ENCODE measurements around the gene AGMAT.

Gene AGMAT

GRCh38 chr1:15542388-15543250 lies 42.2 kb downstream of the AGMAT start:
- H3K79me2 ChIP-seq (ENCODE audit: insufficient read depth, low read length), result no peaks in the 10 kb centered on the region

GRCh38 chr1:15541231-15541792 lies 43.5 kb downstream of the AGMAT start:
- H3K36me3 ChIP-seq (ENCODE audit: low read length), result peaks cover 11% of the 10 kb centered on the region; the same call in 1 of the 2 replicates
- no peak overlapping the region for H3K27ac ChIP-seq (ENCODE audit: low read depth, low read length)
- no peaks in the 10 kb centered on the region for H4K20me1 ChIP-seq (ENCODE audit: low read depth, low read length)
- no peaks in the 10 kb centered on the region for H3F3A ChIP-seq (ENCODE audit: insufficient read depth)
- H3K79me2 ChIP-seq (ENCODE audit: insufficient read depth, low read length), result no peaks in the 10 kb centered on the region
- no peak overlapping the region for H3K4me3 ChIP-seq (ENCODE audit: insufficient read depth, low read length, poor library complexity, severe bottlenecking)
- no peak overlapping the region for H3K4me2 ChIP-seq (ENCODE audit: low read depth, low read length, poor library complexity, severe bottlenecking)
- no peak for TF ChIP-seq EZH2phosphoT487 (conservative IDR thresholded peaks at IDR 0.05; ENCODE audit: low read length)
- H3K9me3 ChIP-seq (ENCODE audit: insufficient read depth, low read length), result no peaks in the 10 kb centered on the region
- no peaks in the 10 kb centered on the region for H3K9me2 ChIP-seq (replicated peaks; ENCODE audit: insufficient read depth, low read length)
- no peak overlapping the region for H2AFZ ChIP-seq (ENCODE audit: low read depth, low read length, severe bottlenecking)
- H3K27me3 ChIP-seq (ENCODE audit: low read length), result no peaks in the 10 kb centered on the region
- no peak overlapping the region for H3K9ac ChIP-seq (ENCODE audit: low read length)

More at GRCh38 chr1:15542388-15543250, 42.2 kb downstream of the AGMAT start:
- H3K27me3 ChIP-seq (ENCODE audit: low read length), result no peaks in the 10 kb centered on the region
- H4K20me1 ChIP-seq (ENCODE audit: low read depth, low read length), result no peaks in the 10 kb centered on the region
- no peak overlapping the region for H3K4me2 ChIP-seq (ENCODE audit: low read depth, low read length, poor library complexity, severe bottlenecking)
- no peak overlapping the region for H3K27ac ChIP-seq (ENCODE audit: low read depth, low read length)
- H3F3A ChIP-seq (ENCODE audit: insufficient read depth), result no peaks in the 10 kb centered on the region
- H3K4me3 ChIP-seq (ENCODE audit: insufficient read depth, low read length, poor library complexity, severe bottlenecking), result no peak overlapping the region
- H3K9me2 ChIP-seq (replicated peaks; ENCODE audit: insufficient read depth, low read length), result no peaks in the 10 kb centered on the region
- H3K9ac ChIP-seq (ENCODE audit: low read length), result no peak overlapping the region
- H3K9me3 ChIP-seq (ENCODE audit: insufficient read depth, low read length), result no peaks in the 10 kb centered on the region
- peaks cover 8% of the 10 kb centered on the region; the same call in 1 of the 2 replicates for H3K36me3 ChIP-seq (ENCODE audit: low read length)
- no peak for TF ChIP-seq EZH2phosphoT487 (conservative IDR thresholded peaks at IDR 0.05; ENCODE audit: low read length)
- H2AFZ ChIP-seq (ENCODE audit: low read depth, low read length, severe bottlenecking), result no peak overlapping the region

DNA sequence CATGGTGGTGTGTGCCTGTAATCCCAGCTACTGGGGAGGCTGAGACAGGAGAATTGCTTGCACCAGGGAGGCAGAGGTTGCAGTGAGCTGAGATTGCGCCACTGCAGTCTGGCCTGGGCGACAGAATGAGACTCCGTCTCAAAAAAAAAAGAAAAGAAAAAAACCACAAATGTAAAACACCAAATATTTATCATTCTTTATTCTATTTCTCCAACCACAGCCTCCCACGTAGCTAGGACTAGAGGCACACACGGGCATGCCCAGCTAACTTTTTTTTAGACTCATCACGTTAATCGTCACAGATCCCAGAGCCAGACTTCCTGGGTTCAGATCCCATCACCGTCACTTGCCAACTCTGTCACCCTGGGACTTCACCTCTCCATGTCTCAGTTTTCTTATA lies 44.7 kb downstream of the AGMAT start:
- Histone ChIP-seq H3F3A (ENCODE audit: insufficient read depth) (no peaks in the 10 kb centered on the region), H3K4me2 (ENCODE audit: low read depth, low read length, poor library complexity, severe bottlenecking) (no peak overlapping the region), H3K9ac (ENCODE audit: low read length) (no peak overlapping the region), H3K36me3 (ENCODE audit: low read length) (peaks cover 10% of the 10 kb centered on the region; the same call in 1 of the 2 replicates), H3K27me3 (ENCODE audit: low read length) (no peaks in the 10 kb centered on the region), H4K20me1 (ENCODE audit: low read depth, low read length) (no peaks in the 10 kb centered on the region), H3K9me2 (replicated peaks; ENCODE audit: insufficient read depth, low read length) (no peaks in the 10 kb centered on the region), H3K27ac (ENCODE audit: low read depth, low read length) (no peak overlapping the region), H3K4me3 (ENCODE audit: insufficient read depth, low read length, poor library complexity, severe bottlenecking) (no peak overlapping the region), H3K79me2 (ENCODE audit: insufficient read depth, low read length) (no peaks in the 10 kb centered on the region), H3K9me3 (ENCODE audit: insufficient read depth, low read length) (no peaks in the 10 kb centered on the region), H2AFZ (ENCODE audit: low read depth, low read length, severe bottlenecking) (no peak overlapping the region)
- TF ChIP-seq, protein P1, sequence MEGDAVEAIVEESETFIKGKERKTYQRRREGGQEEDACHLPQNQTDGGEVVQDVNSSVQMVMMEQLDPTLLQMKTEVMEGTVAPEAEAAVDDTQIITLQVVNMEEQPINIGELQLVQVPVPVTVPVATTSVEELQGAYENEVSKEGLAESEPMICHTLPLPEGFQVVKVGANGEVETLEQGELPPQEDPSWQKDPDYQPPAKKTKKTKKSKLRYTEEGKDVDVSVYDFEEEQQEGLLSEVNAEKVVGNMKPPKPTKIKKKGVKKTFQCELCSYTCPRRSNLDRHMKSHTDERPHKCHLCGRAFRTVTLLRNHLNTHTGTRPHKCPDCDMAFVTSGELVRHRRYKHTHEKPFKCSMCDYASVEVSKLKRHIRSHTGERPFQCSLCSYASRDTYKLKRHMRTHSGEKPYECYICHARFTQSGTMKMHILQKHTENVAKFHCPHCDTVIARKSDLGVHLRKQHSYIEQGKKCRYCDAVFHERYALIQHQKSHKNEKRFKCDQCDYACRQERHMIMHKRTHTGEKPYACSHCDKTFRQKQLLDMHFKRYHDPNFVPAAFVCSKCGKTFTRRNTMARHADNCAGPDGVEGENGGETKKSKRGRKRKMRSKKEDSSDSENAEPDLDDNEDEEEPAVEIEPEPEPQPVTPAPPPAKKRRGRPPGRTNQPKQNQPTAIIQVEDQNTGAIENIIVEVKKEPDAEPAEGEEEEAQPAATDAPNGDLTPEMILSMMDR (IDR thresholded peaks at IDR 0.05; ENCODE audit: insufficient read depth, low read length, poor library complexity, severe bottlenecking), result no peak
- TF ChIP-seq EZH2phosphoT487 (conservative IDR thresholded peaks at IDR 0.05; ENCODE audit: low read length), result no peak

GRCh38 chr1:15538771-15539170 lies 46.1 kb downstream of the AGMAT start:
- H3K9me2 ChIP-seq (replicated peaks; ENCODE audit: insufficient read depth, low read length), result no peaks in the 10 kb centered on the region
- peaks cover 5% of the 10 kb centered on the region; the same call in 1 of the 2 replicates for H3K36me3 ChIP-seq (ENCODE audit: low read length)
- TF ChIP-seq, protein P1 (IDR thresholded peaks at IDR 0.05; ENCODE audit: insufficient read depth, low read length, poor library complexity, severe bottlenecking), result no peak
- no peak for TF ChIP-seq EZH2phosphoT487 (conservative IDR thresholded peaks at IDR 0.05; ENCODE audit: low read length)

More at GRCh38 chr1:15538771-15539170, 46.1 kb downstream of the AGMAT start:
- no peak overlapping the region for H3K27ac ChIP-seq (ENCODE audit: low read depth, low read length)
- H3K9me3 ChIP-seq (ENCODE audit: insufficient read depth, low read length), result no peaks in the 10 kb centered on the region
- no peak overlapping the region for H3K4me2 ChIP-seq (ENCODE audit: low read depth, low read length, poor library complexity, severe bottlenecking)
- no peaks in the 10 kb centered on the region for H3K79me2 ChIP-seq (ENCODE audit: insufficient read depth, low read length)
- H2AFZ ChIP-seq (ENCODE audit: low read depth, low read length, severe bottlenecking), result no peak overlapping the region
- H4K20me1 ChIP-seq (ENCODE audit: low read depth, low read length), result no peaks in the 10 kb centered on the region
- H3K27me3 ChIP-seq (ENCODE audit: low read length), result no peaks in the 10 kb centered on the region
- H3K9ac ChIP-seq (ENCODE audit: low read length), result no peak overlapping the region
- H3F3A ChIP-seq (ENCODE audit: insufficient read depth), result no peaks in the 10 kb centered on the region
- H3K4me3 ChIP-seq (ENCODE audit: insufficient read depth, low read length, poor library complexity, severe bottlenecking), result no peak overlapping the region

Measured in SU-DHL-6 (cell line).